Activated CD4-positive, alpha-beta memory T cell treated with anti-CD3 and anti-CD28 coated beads, Interleukin-2, amount 10 ng/mL, durations not matched to agents 7 days and 5 days (primary cell): ENCODE results near the gene RAD9A. TPM values are rescaled to one million over a fixed set of nuclear protein-coding genes. Genes with fewer than 3 reads are reported as not detected.

Experiments
- CTCF ChIA-PET: fragments of 350-600 bp; sonication (Branson Sonifier 250); formaldehyde crosslinking; loops from one replicate; lab custom pipeline; 2021; ENCODE audit warnings: antibody characterized with exemption, inconsistent platforms; lab: Charles Lee
- POLR2A ChIA-PET: fragments of 350-600 bp; sonication (Branson Sonifier 250); formaldehyde crosslinking; loops from one replicate; lab custom pipeline; 2021; ENCODE audit warnings: antibody characterized with exemption; lab: Charles Lee
- DNase-seq: peaks from one replicate; pipeline ENCODE4 v3.0.0-alpha.2; 2020
- H3K27ac Mint-ChIP-seq: one replicate; pipeline ENCODE4 v1.8.0; 2021; ENCODE audit warnings: mild to moderate bottlenecking, mixed read lengths
- H3K27me3 Mint-ChIP-seq: one replicate; pipeline ENCODE4 v1.8.0; 2021; ENCODE audit warnings: mixed read lengths
- H3K36me3 Mint-ChIP-seq: one replicate; pipeline ENCODE4 v1.8.0; 2021; ENCODE audit warnings: low read depth, mixed read lengths
- H3K4me1 Mint-ChIP-seq: one replicate; pipeline ENCODE4 v1.8.0; 2021; ENCODE audit warnings: mixed read lengths
- H3K4me3 Mint-ChIP-seq: one replicate; pipeline ENCODE4 v1.8.0; 2021; ENCODE audit warnings: mild to moderate bottlenecking, mixed read lengths
- H3K9me3 Mint-ChIP-seq: one replicate; pipeline ENCODE4 v1.8.0; 2021; ENCODE audit warnings: mixed read lengths
- total RNA-seq, 2 experiments: library from RNA; stranded (reverse); gene quantifications; one replicate each; pipeline ENCODE4 v1.2.3, GENCODE V29; 2021

Gene RAD9A
- total RNA-seq, 2 experiments from 2014 or later: 48.0 to 53.9 TPM

- peak overlapping the region; percentile 60 for H3K4me3 Mint-ChIP-seq
- ChIA-PET POLR2A (interaction anchor here (1.1 to 15.2 kb wide), 6 partner anchors 9 to 42 kb away, joined by 3 to 361 read pairs (median 85); partner anchors contain the start of genes AIP, PPP1CA, RPS6KB2 and TBC1D10C), CTCF (interaction anchor here (0.9 kb wide), 1 partner anchor 59 kb away, joined by 3 read pairs; no protein-coding TSS in a partner anchor)
- H3K36me3 Mint-ChIP-seq: peaks cover 31% of the 10 kb centered on the region
- H3K27ac Mint-ChIP-seq: peak overlapping the region; percentile 97
- DNase-seq: no peak
- no peaks in the 10 kb centered on the region for H3K9me3 Mint-ChIP-seq
- H3K27me3 Mint-ChIP-seq: no peaks in the 10 kb centered on the region
- H3K4me1 Mint-ChIP-seq: peaks cover 70% of the 10 kb centered on the region
Measured at GRCh38 chr11:67441731-67442351, 50.1 kb downstream of the RAD9A start.

DNA sequence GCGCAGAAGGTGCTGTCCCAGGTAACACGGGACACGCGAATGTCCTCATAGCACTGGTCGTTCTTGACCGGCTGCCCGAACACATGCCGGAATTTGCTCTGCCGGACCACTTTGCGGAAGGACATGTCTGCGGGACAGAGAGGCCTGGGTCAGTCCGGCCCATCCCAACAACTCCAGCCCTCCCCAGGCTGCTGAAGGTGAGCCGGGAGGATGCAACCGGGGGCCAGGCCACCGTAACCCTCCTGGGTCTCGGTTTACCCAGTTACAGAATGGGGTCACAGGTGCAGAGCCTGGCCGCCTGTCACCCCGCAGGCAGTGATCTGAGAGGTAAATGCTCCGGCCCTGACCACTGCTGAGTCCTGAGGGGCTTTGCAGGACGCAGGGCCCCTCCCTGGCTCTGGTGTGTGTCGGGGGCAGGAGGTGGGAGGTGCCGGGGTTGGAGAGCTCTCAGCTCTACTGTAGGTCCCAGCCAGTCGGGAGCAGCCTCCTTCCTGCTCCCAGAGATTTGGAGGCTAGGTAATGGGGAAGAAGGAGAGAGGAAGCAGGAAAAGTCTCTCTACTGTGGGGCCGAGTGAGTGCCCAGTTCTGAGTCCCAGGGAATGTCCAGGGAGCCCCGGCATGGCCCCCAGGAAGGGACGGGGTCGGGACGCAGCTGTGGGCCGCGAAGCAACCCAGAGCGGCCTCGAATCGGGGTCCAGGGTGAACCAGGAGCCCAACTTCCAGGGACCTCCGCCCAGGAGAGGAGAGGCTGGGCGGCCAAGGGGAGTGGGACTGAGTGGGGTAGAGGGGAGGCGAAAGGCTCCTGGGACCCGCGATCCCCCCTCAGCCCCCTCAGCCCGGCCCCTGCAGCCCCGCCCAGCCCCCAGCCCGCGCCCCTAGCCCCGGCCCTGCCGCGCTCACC, 51.0 kb downstream of the RAD9A start:
- no peak for DNase-seq
- CTCF ChIA-PET: no interaction called here
- no peaks in the 10 kb centered on the region for H3K9me3 Mint-ChIP-seq
- POLR2A ChIA-PET: interaction anchor here (1.1 to 1.4 kb wide), 4 partner anchors 14 to 35 kb away, joined by 3 to 5 read pairs (median 4); partner anchors contain the start of gene RPS6KB2
- H3K27ac Mint-ChIP-seq: peak overlapping the region; percentile 97
- H3K4me1 Mint-ChIP-seq: peaks cover 78% of the 10 kb centered on the region
- no peaks in the 10 kb centered on the region for H3K27me3 Mint-ChIP-seq
- H3K4me3 Mint-ChIP-seq: peak overlapping the region; percentile 60
- H3K36me3 Mint-ChIP-seq: peaks cover 24% of the 10 kb centered on the region

DNA sequence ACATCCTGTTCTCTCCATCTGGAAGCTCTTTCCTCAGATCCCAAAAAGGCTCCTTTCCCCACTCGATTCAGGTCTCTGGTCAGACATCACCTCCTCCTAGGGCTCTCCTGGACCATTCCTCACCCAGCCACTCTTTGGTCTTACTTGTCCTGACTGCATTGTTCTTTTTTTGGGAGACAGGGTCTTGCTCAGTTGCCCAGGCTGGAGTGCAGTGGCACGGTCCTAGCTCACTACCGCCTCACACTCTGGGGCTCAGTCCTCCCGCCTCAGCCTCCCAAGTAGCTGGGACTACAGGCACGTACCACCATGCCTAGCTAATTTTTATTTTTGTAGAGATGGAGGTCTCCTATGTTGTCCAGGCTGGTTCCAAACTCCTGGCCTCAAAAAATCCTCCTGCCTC, 53.7 kb downstream of the RAD9A start:
- POLR2A ChIA-PET: interaction anchor here (1.0 to 1.9 kb wide), 4 partner anchors 9 to 59 kb away, joined by 3 to 13 read pairs (median 6); partner anchors contain the start of genes PITPNM1 and PTPRCAP

More for the DNA sequence above, 53.7 kb downstream of the RAD9A start:
- Mint-ChIP-seq H3K4me3 (peak overlapping the region; percentile 9), H3K36me3 (peaks cover 4% of the 10 kb centered on the region), H3K27me3 (peaks cover 2% of the 10 kb centered on the region), H3K27ac (peak overlapping the region; percentile 82), H3K9me3 (no peaks in the 10 kb centered on the region), H3K4me1 (peaks cover 72% of the 10 kb centered on the region)
- CTCF ChIA-PET: no interaction called here
- DNase-seq: no peak

Other genes with a start within 250 kb of the RAD9A start
- gene GRK2, start 125.5 kb upstream of the RAD9A start, total RNA-seq: 100 to 1,000 TPM; 333 to 338 TPM
- 100 to 1,000 TPM; 157 to 163 TPM for gene ANKRD13D, start 102.7 kb upstream of the RAD9A start, total RNA-seq
- gene SSH3, start 88.5 kb upstream of the RAD9A start, total RNA-seq: 10 to 100 TPM; 15.4 to 19.0 TPM
- 10 to 100 TPM; 74.0 to 74.1 TPM for gene POLD4, start 38.4 kb upstream of the RAD9A start, total RNA-seq
- under 1 TPM; 0.65 to 0.71 TPM for gene CLCF1, start 18.4 kb upstream of the RAD9A start, total RNA-seq
- gene PPP1CA, start 9.9 kb downstream of the RAD9A start, total RNA-seq: 100 to 1,000 TPM; 308 to 315 TPM
- gene TBC1D10C, start 12.1 kb downstream of the RAD9A start, total RNA-seq: 100 to 1,000 TPM; 285 to 310 TPM
- 1 to 10 TPM in 1 of 2 experiments, under 1 TPM in 1; 0.76 to 1.1 TPM for gene CARNS1, start 23.7 kb downstream of the RAD9A start, total RNA-seq
- 10 to 100 TPM; 56.9 to 57.1 TPM for gene RPS6KB2, start 36.5 kb downstream of the RAD9A start, total RNA-seq
- 100 to 1,000 TPM; 398 to 401 TPM for gene PTPRCAP, start 45.7 kb downstream of the RAD9A start, total RNA-seq
- gene CORO1B, start 51.5 kb downstream of the RAD9A start, total RNA-seq: 100 to 1,000 TPM; 192 to 196 TPM
- gene GPR152, start 60.7 kb downstream of the RAD9A start, total RNA-seq: not detected
- 1 to 10 TPM; 2.3 to 3.3 TPM for gene CABP4, start 63.4 kb downstream of the RAD9A start, total RNA-seq
- 10 to 100 TPM; 36.3 to 37.6 TPM for gene TMEM134, start 77.3 kb downstream of the RAD9A start, total RNA-seq
- 100 to 1,000 TPM; 152 to 159 TPM for gene AIP, start 91.0 kb downstream of the RAD9A start, total RNA-seq
- 100 to 1,000 TPM; 116 to 120 TPM for gene PITPNM1, start 113.4 kb downstream of the RAD9A start, total RNA-seq
- gene CDK2AP2, start 116.2 kb downstream of the RAD9A start, total RNA-seq: 100 to 1,000 TPM; 116 to 119 TPM
- not detected for gene CABP2, start 131.5 kb downstream of the RAD9A start, total RNA-seq
- gene GSTP1, start 191.8 kb downstream of the RAD9A start, total RNA-seq: 100 to 1,000 TPM; 195 to 198 TPM
- 100 to 1,000 TPM; 174 to 193 TPM for gene NDUFV1, start 214.9 kb downstream of the RAD9A start, total RNA-seq
- 10 to 100 TPM in 1 of 2 experiments, 1 to 10 TPM in 1; 9.3 to 10.8 TPM for gene NUDT8, start 238.0 kb downstream of the RAD9A start, total RNA-seq
- gene TBX10, start 247.8 kb downstream of the RAD9A start, total RNA-seq: not detected